Tibial nerve (tissue), 4 donors: ENCODE results near the gene PPP1CB.

Experiments
- EP300 ChIP-seq, 2 donors: sonication (generic); formaldehyde crosslinking; IDR thresholded peaks; one replicate each; pipeline ENCODE4 v1.6.1; 2017; ENCODE audit warnings: antibody characterized with exemption in 2 of 2, mild to moderate bottlenecking in 1 of 2
- POLR2A ChIP-seq, 2 donors: fragments of 450-650 bp; IDR thresholded peaks; one replicate each; pipeline ENCODE4 v1.6.1; 2017; ENCODE audit warnings: antibody characterized with exemption in 2 of 2, mild to moderate bottlenecking in 2 of 2, moderate library complexity in 2 of 2
- TF ChIP-seq, protein P1 (sequence below), 5 experiments: fragments of 200-600 bp in 3 of 5; fragments of 450-650 bp in 2 of 5; sonication (generic) in 3 of 5; IDR thresholded peaks; one replicate each; pipeline ENCODE4 v1.5.1; 2016 to 2019; ENCODE audit warnings: antibody characterized with exemption in 5 of 5, mild to moderate bottlenecking in 3 of 5, moderate library complexity in 2 of 5

DNA sequence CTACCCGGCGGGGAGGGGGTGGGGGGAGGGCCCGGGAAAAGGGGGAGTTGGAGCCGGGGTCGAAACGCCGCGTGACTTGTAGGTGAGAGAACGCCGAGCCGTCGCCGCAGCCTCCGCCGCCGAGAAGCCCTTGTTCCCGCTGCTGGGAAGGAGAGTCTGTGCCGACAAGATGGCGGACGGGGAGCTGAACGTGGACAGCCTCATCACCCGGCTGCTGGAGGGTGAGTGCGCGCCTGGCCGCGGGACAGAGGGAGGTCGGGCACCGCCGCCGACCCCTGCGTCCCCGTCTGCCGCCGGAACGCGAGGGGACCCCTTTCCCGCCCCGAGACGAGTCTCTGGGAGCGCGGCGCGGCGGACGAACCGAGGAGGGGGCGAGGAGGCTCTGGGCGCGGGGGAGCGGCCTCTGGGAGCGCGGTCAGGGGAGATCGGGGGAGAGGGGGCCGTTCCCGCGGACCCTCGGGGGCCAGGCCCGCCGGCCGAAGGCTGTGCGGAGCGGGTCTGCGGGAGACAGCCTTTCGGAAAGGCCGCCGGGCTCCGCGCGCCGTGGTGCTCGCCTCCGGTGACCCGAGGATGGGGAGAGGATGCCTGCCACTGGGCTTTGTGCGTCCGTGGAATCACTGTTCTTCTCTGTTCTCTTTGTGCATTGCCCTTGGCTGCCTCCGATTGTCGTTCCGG lies 463 bp downstream of the PPP1CB start:
- TF ChIP-seq POLR2A (IDR thresholded peaks at IDR 0.05) (no peak), EP300 (IDR thresholded peaks at IDR 0.05) (no peak)
- TF ChIP-seq, protein P1, sequence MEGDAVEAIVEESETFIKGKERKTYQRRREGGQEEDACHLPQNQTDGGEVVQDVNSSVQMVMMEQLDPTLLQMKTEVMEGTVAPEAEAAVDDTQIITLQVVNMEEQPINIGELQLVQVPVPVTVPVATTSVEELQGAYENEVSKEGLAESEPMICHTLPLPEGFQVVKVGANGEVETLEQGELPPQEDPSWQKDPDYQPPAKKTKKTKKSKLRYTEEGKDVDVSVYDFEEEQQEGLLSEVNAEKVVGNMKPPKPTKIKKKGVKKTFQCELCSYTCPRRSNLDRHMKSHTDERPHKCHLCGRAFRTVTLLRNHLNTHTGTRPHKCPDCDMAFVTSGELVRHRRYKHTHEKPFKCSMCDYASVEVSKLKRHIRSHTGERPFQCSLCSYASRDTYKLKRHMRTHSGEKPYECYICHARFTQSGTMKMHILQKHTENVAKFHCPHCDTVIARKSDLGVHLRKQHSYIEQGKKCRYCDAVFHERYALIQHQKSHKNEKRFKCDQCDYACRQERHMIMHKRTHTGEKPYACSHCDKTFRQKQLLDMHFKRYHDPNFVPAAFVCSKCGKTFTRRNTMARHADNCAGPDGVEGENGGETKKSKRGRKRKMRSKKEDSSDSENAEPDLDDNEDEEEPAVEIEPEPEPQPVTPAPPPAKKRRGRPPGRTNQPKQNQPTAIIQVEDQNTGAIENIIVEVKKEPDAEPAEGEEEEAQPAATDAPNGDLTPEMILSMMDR (IDR thresholded peaks at IDR 0.05) = no peak
